Activated T-cell treated with anti-CD3 and anti-CD28 coated beads, Interleukin-2, amount 50 U/mL, for 1 hour (primary cell): ENCODE data around the gene ARSG.

Experiments used
- DNase-seq: peaks from one replicate; pipeline ENCODE4 v3.0.0-alpha.2; 2020

Gene ARSG

GRCh38 chr17:68456339-68457167 is 165.3 kb downstream of the ARSG start:
- no peak for DNase-seq

DNA sequence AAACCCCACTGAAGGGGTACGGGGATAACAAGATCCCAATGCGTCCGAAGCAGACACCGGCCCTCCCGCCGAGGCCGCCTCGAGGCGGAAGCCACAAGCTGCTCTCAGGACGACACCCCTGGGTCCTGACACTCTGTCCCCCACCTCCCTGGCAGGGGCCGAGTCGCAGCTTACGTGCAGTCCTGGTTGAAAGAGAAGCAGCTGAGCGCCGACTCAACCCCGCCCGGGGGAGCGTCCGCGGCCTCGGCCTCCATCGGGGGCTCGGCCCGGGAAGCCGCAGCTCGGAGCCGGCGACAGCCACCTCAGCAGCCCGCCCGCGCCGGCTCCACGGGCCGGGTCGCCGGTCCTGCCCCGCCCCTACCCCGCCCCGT is 165.9 kb downstream of the ARSG start, which contains the start of gene WIPI1:
Gene WIPI1, minus strand, starts transcription at position 329 of the 371 bp plus-strand sequence. Its CDS starts 75 bp downstream, at position 254.
- no peak for DNase-seq

- peak; percentile 99 for DNase-seq
Measured at GRCh38 chr17:68457539-68458259, 166.4 kb downstream of the ARSG start.

- DNase-seq: no peak
Measured at GRCh38 chr17:68458260-68459036, 167.2 kb downstream of the ARSG start.

DNA sequence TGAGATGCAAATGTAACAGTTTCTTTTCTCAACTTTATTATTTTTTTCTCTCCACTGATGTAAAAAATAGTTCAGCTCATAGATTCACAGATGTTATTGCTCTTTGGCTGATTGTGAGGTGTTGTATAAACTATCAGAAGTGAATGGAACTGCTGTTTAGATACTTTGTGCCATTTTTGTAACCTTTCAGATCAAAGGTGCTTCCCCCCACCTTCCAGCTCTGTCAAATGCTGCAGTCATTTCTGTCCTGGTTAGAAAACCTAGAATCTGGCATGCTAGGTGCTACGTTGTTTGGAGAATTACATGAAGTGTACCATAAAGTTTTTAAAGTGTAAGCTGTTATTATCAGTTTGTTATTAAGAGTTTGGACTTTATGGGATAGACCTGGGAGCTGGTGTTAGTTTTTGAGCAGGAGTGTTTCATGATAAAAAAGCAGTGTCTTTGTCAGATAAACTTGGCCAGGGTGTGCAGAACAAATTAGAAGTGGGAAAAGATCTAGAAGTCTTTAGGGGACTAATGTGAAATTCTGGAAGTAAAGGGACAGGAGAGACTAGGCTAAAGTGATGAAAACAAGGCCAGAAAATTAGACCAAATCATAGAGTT is 167.8 kb downstream of the ARSG start:
- no peak for DNase-seq

GRCh38 chr17:68460146-68460545 is 168.9 kb downstream of the ARSG start:
- no peak for DNase-seq

DNA sequence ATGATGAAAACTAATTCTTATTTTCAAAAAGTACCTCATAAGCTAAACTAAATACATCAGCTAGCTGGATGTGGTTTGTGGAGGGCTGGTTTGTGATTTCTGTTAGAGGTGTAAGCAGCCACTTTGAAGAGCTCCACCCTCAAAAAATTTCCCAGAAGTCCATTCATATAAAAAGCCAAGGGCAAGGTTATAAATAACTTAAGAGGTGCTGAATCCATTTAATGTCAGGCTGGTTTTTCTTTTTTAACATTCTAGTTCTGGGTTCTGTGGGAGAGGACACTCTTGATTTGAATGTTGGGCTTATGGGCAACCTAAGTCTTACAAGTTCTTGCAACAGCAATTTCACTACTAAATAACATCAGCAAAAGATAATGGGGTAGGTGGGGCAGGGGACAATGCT is 169.4 kb downstream of the ARSG start:
- no peak for DNase-seq

- no peak for DNase-seq
Measured at GRCh38 chr17:68461122-68461539, 169.8 kb downstream of the ARSG start.

GRCh38 chr17:68461589-68461988 is 170.3 kb downstream of the ARSG start:
- no peak for DNase-seq

DNA sequence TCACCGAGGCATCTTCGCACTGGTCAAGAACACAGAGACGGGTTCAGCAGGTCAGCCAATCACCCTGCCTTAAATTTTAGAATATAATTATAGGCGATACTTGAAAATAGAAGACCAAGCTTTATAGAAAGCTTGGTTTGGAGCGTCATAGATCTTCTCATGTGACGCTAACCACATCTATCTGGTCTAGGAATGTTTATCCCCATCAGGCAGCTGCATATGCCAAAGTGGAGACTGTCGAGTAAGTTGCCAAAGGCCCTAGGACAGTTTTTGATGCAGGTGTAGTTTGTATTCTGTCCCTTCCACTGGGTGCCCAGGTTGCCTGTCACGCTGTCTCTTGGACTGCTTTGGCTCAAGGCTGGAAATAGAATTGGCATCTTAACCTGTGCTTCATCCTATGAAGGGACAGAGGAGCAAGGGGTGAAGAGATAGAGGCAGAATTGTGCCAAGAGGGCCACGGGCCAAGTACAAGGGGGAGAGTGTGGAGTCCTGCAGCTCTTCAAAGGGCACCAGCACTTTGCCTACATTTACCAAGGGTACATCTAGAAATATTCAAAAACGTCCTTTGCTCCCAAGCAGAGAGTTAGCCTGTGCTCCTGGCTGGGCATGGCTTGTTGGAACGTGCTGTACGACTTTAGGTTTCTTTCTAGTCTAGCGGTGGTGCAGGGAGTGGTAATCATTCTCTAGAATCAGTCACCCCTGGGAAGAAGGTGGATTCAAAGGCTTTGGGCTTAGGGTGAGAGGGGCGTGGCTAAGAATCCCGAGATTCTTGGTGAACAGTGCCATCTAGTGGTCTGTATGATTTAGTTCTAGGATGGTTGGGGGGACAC is 171.3 kb downstream of the ARSG start:
- peak; percentile 57 for DNase-seq

- no peak for DNase-seq
Measured at GRCh38 chr17:68463211-68464019, 172.1 kb downstream of the ARSG start.

- no peak for DNase-seq
Measured at GRCh38 chr17:68468334-68468733, 177.0 kb downstream of the ARSG start.

GRCh38 chr17:68468788-68469187 is 177.5 kb downstream of the ARSG start:
- no peak for DNase-seq
